Coronary artery (tissue), 2 donors: ENCODE results near the gene ZNF426.
"Not testable (repeated sequence)": the region's sequence is repeated elsewhere in the genome, so short reads cannot be mapped to it uniquely, and the experiment has no call there.

Experiments used
- DNase-seq: peaks from one replicate; pipeline ENCODE4 v3.0.0-alpha.2; 2017; ENCODE audit warnings: low spot score
- H3K27ac ChIP-seq, 2 donors: fragments of 200-600 bp; sonication (generic); one replicate each; pipeline ENCODE4 v1.5.1; 2016 to 2019
- H3K4me3 ChIP-seq: fragments of 200-600 bp; sonication (generic); 2 replicates; pipeline ENCODE4 v1.5.1; 2016; ENCODE audit warnings: mild to moderate bottlenecking, moderate library complexity
- CTCF ChIP-seq: fragments of 200-600 bp; sonication (generic); IDR thresholded peaks from one replicate; pipeline ENCODE4 v1.5.1; 2019; ENCODE audit warnings: antibody characterized with exemption

Gene ZNF426

GRCh38 chr19:9565900-9566705 lies 27.7 kb upstream of the ZNF426 start:
- Histone ChIP-seq H3K27ac (no peak overlapping the region), H3K4me3 (peak overlapping the region; percentile 24)
- no peak for TF ChIP-seq CTCF
- no peak for DNase-seq

GRCh38 chr19:9552536-9553274 lies 14.3 kb upstream of the ZNF426 start:
- no peak overlapping the region for H3K27ac ChIP-seq
- no peak overlapping the region for H3K4me3 ChIP-seq
- no peak for TF ChIP-seq CTCF
- no peak for DNase-seq

- no peak for TF ChIP-seq CTCF
Measured at GRCh38 chr19:9547870-9548269, 9.4 kb upstream of the ZNF426 start.

GRCh38 chr19:9541281-9541680 lies 2.8 kb upstream of the ZNF426 start:
- H3K27ac ChIP-seq, H3K4me3 ChIP-seq, DNase-seq: not testable (repeated sequence)

More at GRCh38 chr19:9547870-9548269, 9.4 kb upstream of the ZNF426 start:
- Histone ChIP-seq H3K27ac (no peak overlapping the region), H3K4me3 (no peak overlapping the region)
- no peak for DNase-seq

GRCh38 chr19:9539921-9540320 lies 1.5 kb upstream of the ZNF426 start:
- not testable (repeated sequence) for H3K27ac ChIP-seq, H3K4me3 ChIP-seq, DNase-seq

GRCh38 chr19:9539201-9539600 lies 756 bp upstream of the ZNF426 start:
- Histone ChIP-seq H3K4me3 (peak overlapping the region; percentile 82), H3K27ac (peak overlapping the region; percentile 91 to 97)
- not testable (repeated sequence) for DNase-seq

GRCh38 chr19:9535934-9536333 lies 2.5 kb downstream of the ZNF426 start:
- Histone ChIP-seq H3K4me3 (no peak overlapping the region), H3K27ac (no peak overlapping the region)
- DNase-seq: no peak
- TF ChIP-seq CTCF: no peak

GRCh38 chr19:9531933-9532332 lies 6.5 kb downstream of the ZNF426 start:
- Histone ChIP-seq H3K27ac (no peak overlapping the region), H3K4me3 (no peak overlapping the region)
- TF ChIP-seq CTCF: no peak
- DNase-seq: no peak
